Measurements from ENCODE around the gene KCNK1. TPM values are rescaled to one million over a fixed set of nuclear protein-coding genes. Genes with fewer than 3 reads are reported as not detected.

KCNK1 gene
- total RNA-seq, 4 donors from 2014 or later = 2.2 to 5.5 (median 3.2) TPM

DNA sequence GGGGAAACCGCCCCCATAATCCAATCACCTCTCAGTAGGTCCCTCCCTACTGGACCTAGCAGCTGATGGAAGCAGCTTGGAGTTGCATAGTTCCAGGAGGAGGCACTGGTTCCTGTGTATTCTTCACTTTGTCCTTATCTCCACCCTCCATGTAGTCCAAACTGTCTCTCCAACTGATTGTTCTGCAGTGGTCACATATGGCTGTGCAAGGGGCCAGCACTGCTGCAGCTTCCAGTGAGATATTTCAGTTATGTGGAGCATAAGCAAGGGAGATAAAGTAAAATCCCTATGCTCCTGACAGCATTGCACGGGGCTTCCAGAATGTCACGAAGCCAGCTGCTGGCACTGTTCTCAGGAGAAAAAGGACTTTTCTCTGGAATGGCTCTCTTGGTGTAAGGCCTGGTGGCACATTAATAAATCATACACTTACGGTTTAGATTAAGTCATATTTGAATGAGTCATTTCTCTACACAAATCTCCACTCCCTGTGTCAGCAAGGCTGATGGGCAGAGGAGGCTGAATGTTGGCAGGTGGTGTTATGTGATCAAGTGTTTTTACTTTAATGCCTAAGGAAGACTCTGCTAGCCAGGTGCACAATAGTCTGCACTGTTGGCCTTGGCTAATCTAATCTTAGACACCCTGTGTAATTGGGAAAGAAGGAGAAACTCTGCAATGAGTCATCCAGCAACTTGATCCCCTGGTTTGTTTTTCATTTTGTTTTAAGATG, 93.4 kb downstream of the KCNK1 start:
- ATAC-seq = peak; percentile 50
- no peaks in the 10 kb centered on the region for H3K9me3 ChIP-seq
- no peaks in the 10 kb centered on the region for H3K36me3 ChIP-seq
- no peaks in the 10 kb centered on the region for H3K27me3 ChIP-seq
- H3K4me1 ChIP-seq = peaks cover 0 to 15% (median 2%) of the 10 kb centered on the region in 3 donors
- WGBS, 2 donors (ENCODE audit: low coverage in 1 of 2) = 0 to 43% methylated on average over 2 of the region's 4 CpGs
- TF ChIP-seq, protein P1, sequence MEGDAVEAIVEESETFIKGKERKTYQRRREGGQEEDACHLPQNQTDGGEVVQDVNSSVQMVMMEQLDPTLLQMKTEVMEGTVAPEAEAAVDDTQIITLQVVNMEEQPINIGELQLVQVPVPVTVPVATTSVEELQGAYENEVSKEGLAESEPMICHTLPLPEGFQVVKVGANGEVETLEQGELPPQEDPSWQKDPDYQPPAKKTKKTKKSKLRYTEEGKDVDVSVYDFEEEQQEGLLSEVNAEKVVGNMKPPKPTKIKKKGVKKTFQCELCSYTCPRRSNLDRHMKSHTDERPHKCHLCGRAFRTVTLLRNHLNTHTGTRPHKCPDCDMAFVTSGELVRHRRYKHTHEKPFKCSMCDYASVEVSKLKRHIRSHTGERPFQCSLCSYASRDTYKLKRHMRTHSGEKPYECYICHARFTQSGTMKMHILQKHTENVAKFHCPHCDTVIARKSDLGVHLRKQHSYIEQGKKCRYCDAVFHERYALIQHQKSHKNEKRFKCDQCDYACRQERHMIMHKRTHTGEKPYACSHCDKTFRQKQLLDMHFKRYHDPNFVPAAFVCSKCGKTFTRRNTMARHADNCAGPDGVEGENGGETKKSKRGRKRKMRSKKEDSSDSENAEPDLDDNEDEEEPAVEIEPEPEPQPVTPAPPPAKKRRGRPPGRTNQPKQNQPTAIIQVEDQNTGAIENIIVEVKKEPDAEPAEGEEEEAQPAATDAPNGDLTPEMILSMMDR (IDR thresholded peaks at IDR 0.05) = no peak
- peak; percentile 73 for TF ChIP-seq POLR2AphosphoS5 (IDR thresholded peaks at IDR 0.05)
- H3K4me3 ChIP-seq = no peak overlapping the region
- H3K27ac ChIP-seq = peak overlapping the region in 2 of 4 donors; percentile 39 to 40

DNA sequence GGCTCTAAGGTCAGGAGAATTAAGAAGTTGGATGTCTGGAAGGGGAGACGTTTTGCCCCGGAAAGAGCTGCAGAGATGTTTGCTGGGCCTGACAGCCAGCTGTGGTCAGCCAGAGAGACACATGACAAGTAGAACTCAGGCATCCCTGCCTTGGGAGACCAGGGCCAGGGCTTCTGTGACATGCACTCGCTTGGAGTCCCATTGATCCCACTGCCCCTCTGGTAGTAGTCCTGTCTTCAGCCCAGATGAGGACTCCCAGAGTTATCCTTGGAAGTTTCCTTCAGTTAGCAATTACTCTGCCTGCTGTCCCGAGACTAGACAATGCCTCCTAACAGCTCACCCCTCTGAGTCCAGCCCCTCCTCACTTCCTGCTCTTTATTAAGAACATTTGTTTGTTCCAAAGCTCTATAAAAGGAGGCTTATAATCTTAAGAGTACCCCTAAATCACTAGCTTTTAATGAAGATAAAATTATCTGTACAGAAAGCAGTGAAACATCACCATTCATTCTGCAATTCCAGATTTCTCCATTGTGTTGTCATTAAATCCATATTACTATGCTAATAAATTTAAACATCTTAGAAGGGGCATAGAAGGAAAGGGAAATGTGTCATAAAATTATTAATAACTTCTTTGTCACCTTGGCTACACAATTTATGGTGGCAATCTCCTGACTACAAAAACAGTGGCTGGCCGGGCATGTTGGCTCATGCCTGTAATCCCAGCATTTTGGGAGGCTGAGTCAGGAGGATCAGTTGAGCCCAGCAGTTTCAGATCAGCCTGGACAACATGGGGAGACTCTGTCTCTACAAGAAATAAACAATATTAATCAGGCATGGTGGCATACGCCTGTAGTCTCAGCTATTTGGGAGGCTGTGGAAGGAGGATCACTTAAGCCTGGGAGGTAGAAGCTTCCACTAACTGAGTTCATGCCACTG, 94.2 kb downstream of the KCNK1 start:
- TF ChIP-seq EP300 (IDR thresholded peaks at IDR 0.05) (no peak), POLR2AphosphoS5 (IDR thresholded peaks at IDR 0.05) (no peak), POLR2A (IDR thresholded peaks at IDR 0.05) (no peak)
- TF ChIP-seq, protein P1 (IDR thresholded peaks at IDR 0.05) = no peak
- Histone ChIP-seq H3K4me1 (peaks cover 0 to 15% (median 2%) of the 10 kb centered on the region in 3 donors), H3K27ac (peak overlapping the region in 2 of 4 donors; percentile 39 to 40), H3K9me3 (no peaks in the 10 kb centered on the region), H3K36me3 (no peaks in the 10 kb centered on the region), H3K27me3 (no peaks in the 10 kb centered on the region), H3K4me3 (no peak overlapping the region)
- no peak for ATAC-seq
- WGBS, 2 donors (ENCODE audit: low coverage in 1 of 2) = 24 to 35% methylated on average over 5 to 6 of the region's 6 CpGs

DNA sequence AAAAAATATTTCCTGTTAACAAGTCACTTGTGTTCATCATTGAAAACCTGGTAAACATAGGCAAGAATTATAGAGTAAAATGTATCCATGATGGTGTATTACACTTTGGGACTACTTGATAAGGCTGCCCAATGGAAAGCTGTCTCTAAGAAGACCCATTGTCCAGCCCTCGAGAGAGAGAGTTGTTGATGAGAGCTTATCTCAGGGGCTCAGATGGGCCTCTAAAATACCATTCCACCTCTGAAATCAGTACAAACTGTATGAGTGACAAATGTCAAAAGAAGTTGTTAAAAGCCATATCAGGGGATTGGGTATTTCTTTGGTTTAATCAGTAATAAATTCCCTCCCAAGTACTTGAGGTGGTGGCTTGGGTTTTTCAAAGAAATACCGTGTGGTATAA, 96.1 kb downstream of the KCNK1 start:
- no peak for ATAC-seq

DNA sequence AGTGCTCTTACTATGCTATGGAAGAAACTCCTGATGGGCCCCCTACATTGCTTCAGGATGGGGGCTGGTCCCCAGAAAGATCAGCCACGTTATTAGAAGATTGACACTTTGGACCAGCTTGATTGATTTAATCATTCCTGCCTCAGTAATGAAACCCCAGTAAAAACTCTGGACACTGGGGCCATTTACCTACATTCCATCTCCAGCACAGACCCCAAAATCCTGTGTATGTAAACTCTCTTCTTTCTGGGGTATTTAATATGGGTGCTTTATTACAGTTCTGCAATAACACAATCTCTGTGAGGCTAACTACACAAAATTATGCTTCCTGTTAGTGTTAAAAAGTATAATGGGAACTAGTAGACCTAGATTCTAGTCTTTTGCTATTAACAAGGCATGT, 96.6 kb downstream of the KCNK1 start:
- Histone ChIP-seq H3K4me1 (peaks cover 0 to 15% (median 2%) of the 10 kb centered on the region in 3 donors), H3K4me3 (no peak overlapping the region), H3K27me3 (no peaks in the 10 kb centered on the region), H3K36me3 (no peaks in the 10 kb centered on the region), H3K27ac (no peak overlapping the region), H3K9me3 (no peaks in the 10 kb centered on the region)
- no peak for ATAC-seq
- TF ChIP-seq EP300 (IDR thresholded peaks at IDR 0.05) (no peak), POLR2A (IDR thresholded peaks at IDR 0.05) (no peak), POLR2AphosphoS5 (IDR thresholded peaks at IDR 0.05) (no peak)
- TF ChIP-seq, protein P1 (IDR thresholded peaks at IDR 0.05) = no peak
- WGBS, 2 donors (ENCODE audit: low coverage in 1 of 2) = 60 to 100% methylated on average over 1 of the region's 1 CpG

More for the DNA sequence above, 96.1 kb downstream of the KCNK1 start:
- no peak overlapping the region for H3K27ac ChIP-seq
- H3K27me3 ChIP-seq = no peaks in the 10 kb centered on the region
- TF ChIP-seq, protein P1 (IDR thresholded peaks at IDR 0.05) = no peak
- TF ChIP-seq POLR2AphosphoS5 (IDR thresholded peaks at IDR 0.05) (no peak), EP300 (IDR thresholded peaks at IDR 0.05) (no peak), POLR2A (IDR thresholded peaks at IDR 0.05) (no peak)
- H3K4me3 ChIP-seq = no peak overlapping the region
- H3K36me3 ChIP-seq = no peaks in the 10 kb centered on the region
- 75 to 88% methylated on average over 2 of the region's 2 CpGs for WGBS, 2 donors (ENCODE audit: low coverage in 1 of 2)
- H3K9me3 ChIP-seq = no peaks in the 10 kb centered on the region
- peaks cover 0 to 15% (median 2%) of the 10 kb centered on the region in 3 donors for H3K4me1 ChIP-seq
